ENCODE results near the gene TBXA2R.
"Not testable (repeated sequence)": the region's sequence is repeated elsewhere in the genome, so short reads cannot be mapped to it uniquely, and the experiment has no call there.

TBXA2R gene

GRCh38 chr19:3577723-3578344, 28.8 kb downstream of the TBXA2R start:
- DNase-seq (ENCODE audit: low spot score) = no peak

- DNase-seq (ENCODE audit: low spot score) = peak; percentile 65
Observed at GRCh38 chr19:3576696-3577443, 29.8 kb downstream of the TBXA2R start.

- no peak for DNase-seq (ENCODE audit: low spot score)
Observed at GRCh38 chr19:3575949-3576673, 30.6 kb downstream of the TBXA2R start.

- no peak for DNase-seq (ENCODE audit: low spot score)
Observed at GRCh38 chr19:3575260-3575741, 31.4 kb downstream of the TBXA2R start.

GRCh38 chr19:3573858-3574637, 32.6 kb downstream of the TBXA2R start:
- DNase-seq (ENCODE audit: low spot score) = peak; percentile 93

- DNase-seq (ENCODE audit: low spot score) = no peak
Observed at GRCh38 chr19:3573162-3573857, 33.4 kb downstream of the TBXA2R start.

- no peak for DNase-seq (ENCODE audit: low spot score)
Observed at GRCh38 chr19:3572855-3573161, 33.9 kb downstream of the TBXA2R start, which contains the start of gene HMG20B. TSS of gene HMG20B (plus strand) at chr19:3572944. CDS start at chr19:3573310, 366 bp downstream.

- peak; percentile 97 for DNase-seq (ENCODE audit: low spot score)
Observed at GRCh38 chr19:3572132-3572854, 34.4 kb downstream of the TBXA2R start.

- DNase-seq (ENCODE audit: low spot score) = no peak
Observed at GRCh38 chr19:3570606-3571011, 36.1 kb downstream of the TBXA2R start.

GRCh38 chr19:3570042-3570441, 36.6 kb downstream of the TBXA2R start:
- DNase-seq (ENCODE audit: low spot score) = not testable (repeated sequence)

- no peak for DNase-seq (ENCODE audit: low spot score)
Observed at GRCh38 chr19:3565139-3565538, 41.5 kb downstream of the TBXA2R start.

GRCh38 chr19:3563709-3564524, 42.8 kb downstream of the TBXA2R start:
- DNase-seq (ENCODE audit: low spot score) = no peak

- DNase-seq (ENCODE audit: low spot score) = peak; percentile 100
Observed at GRCh38 chr19:3557461-3558248, 49.0 kb downstream of the TBXA2R start, which contains the start of gene MFSD12. TSS of gene MFSD12 (minus strand) at chr19:3557586. CDS start at chr19:3557403, 183 bp downstream.

- DNase-seq (ENCODE audit: low spot score) = peak; percentile 65
Observed at GRCh38 chr19:3556978-3557460, 49.7 kb downstream of the TBXA2R start.

GRCh38 chr19:3556423-3556977, 50.2 kb downstream of the TBXA2R start:
- no peak for DNase-seq (ENCODE audit: low spot score)

GRCh38 chr19:3555653-3556422, 50.8 kb downstream of the TBXA2R start:
- no peak for DNase-seq (ENCODE audit: low spot score)

GRCh38 chr19:3554254-3555083, 52.2 kb downstream of the TBXA2R start:
- no peak for DNase-seq (ENCODE audit: low spot score)
